Transverse colon (tissue), 4 donors: ENCODE measurements around the gene SLC45A1. TPM values are rescaled to one million over a fixed set of nuclear protein-coding genes. Genes with fewer than 3 reads are reported as not detected.
A peak's percentile ranks its signal among the peaks of the same experiment; 100 is the strongest.

Source experiments
- DNase-seq: peaks from one replicate; pipeline ENCODE4 v3.0.0-alpha.2; 2019
- H3K27ac ChIP-seq, 4 donors: fragments of 200-600 bp; sonication (generic); 2 replicates each; pipeline ENCODE4 v1.5.1; 2016 to 2018; ENCODE audit warnings: inconsistent platforms in 4 of 4
- H3K27me3 ChIP-seq: fragments of 200-600 bp; sonication (generic); 2 replicates; pipeline ENCODE4 v1.5.1; 2017; ENCODE audit warnings: inconsistent platforms
- H3K36me3 ChIP-seq, 4 donors: fragments of 200-600 bp; sonication (generic); 2 replicates each; pipeline ENCODE4 v1.5.1; 2017 to 2019; ENCODE audit warnings: inconsistent platforms in 4 of 4
- H3K4me1 ChIP-seq, 4 donors: fragments of 200-600 bp; sonication (generic); 2 replicates each; pipeline ENCODE4 v1.5.1; 2017 to 2020; ENCODE audit warnings: inconsistent platforms in 4 of 4
- H3K4me3 ChIP-seq, 4 donors: fragments of 200-600 bp; sonication (generic); 1 replicate in 1 of 4; 2 replicates in 3 of 4; pipeline versions ENCODE4 v1.5.1 to v1.6.1; 2017 to 2019; ENCODE audit warnings: inconsistent platforms in 4 of 4
- H3K9me3 ChIP-seq, 2 donors: fragments of 200-600 bp; sonication (generic); 2 replicates each; pipeline ENCODE4 v1.5.1; 2017 to 2019; ENCODE audit warnings: inconsistent platforms in 2 of 2
- CTCF ChIP-seq, 5 experiments: fragments of 200-600 bp in 3 of 5; fragments of 450-650 bp in 2 of 5; sonication (generic) in 3 of 5; IDR thresholded peaks; 1 replicate in 2 of 5; 2 replicates in 3 of 5; pipeline ENCODE4 v1.5.1; 2016 to 2017; ENCODE audit warnings: antibody characterized with exemption in 5 of 5, inconsistent platforms in 3 of 5, mild to moderate bottlenecking in 2 of 5, moderate library complexity in 1 of 5
- EP300 ChIP-seq: sonication (generic); formaldehyde crosslinking; IDR thresholded peaks from one replicate; pipeline ENCODE4 v1.6.1; 2017; ENCODE audit warnings: antibody characterized with exemption, low read depth
- POLR2A ChIP-seq: fragments of 450-650 bp; IDR thresholded peaks from one replicate; pipeline ENCODE4 v1.6.1; 2016; ENCODE audit warnings: antibody characterized with exemption, mild to moderate bottlenecking, moderate library complexity
- POLR2AphosphoS5 ChIP-seq, 3 donors: sonication (generic); formaldehyde crosslinking; IDR thresholded peaks; one replicate each; pipeline ENCODE4 v1.6.1; 2016; ENCODE audit warnings: antibody characterized with exemption in 3 of 3
- WGBS, 2 donors: methylation state at CpG; one replicate each; pipeline ENCODE4 v1.1.5; 2018; ENCODE audit warnings: low coverage in 1 of 2; 5-methylcytosine and 5-hydroxymethylcytosine counted together
- in situ Hi-C, 4 donors: fragments of 200-750 bp; cut with MboI; loops; one replicate each; pipeline versions ENCODE4 v1.15.0 to v1.15.1; 2017; ENCODE audit warnings: low sequenced_read_pairs in 3 of 4, low pct_ligation_motif_present in 1 of 4, low pct_unique_long_range_greater_than_20kb in 1 of 4
- intact Hi-C: fragments of 100-400 bp; cut with DNase I; formaldehyde crosslinking; loops from one replicate; pipeline ENCODE4 v1.15.1; 2023; ENCODE audit warnings: low total_unique reads
- total RNA-seq, 4 donors: library from RNA; depleted of rRNA; stranded (reverse); fragments of >200 nt; gene quantifications; one replicate each; pipeline ENCODE4 v1.1.0, GENCODE V29; 2016

Gene SLC45A1
- total RNA-seq, 4 donors from 2014 or later, result 2.3 to 7.1 (median 4.1) TPM

GRCh38 chr1:8382051-8382505 is 64.2 kb downstream of the SLC45A1 start:
- 93 to 96% methylated on average over 4 to 9 of the region's 9 CpGs for WGBS, 2 donors
- DNase-seq, result no peak
- no peaks in the 10 kb centered on the region for H3K27me3 ChIP-seq
- H3K9me3 ChIP-seq, result no peaks in the 10 kb centered on the region
- peak overlapping the region; percentile 1 to 89 (median 32) for H3K27ac ChIP-seq
- intact Hi-C loops (no loop called here), in situ Hi-C loops (no loop called here)
- TF ChIP-seq POLR2A, result no peak
- no peak for TF ChIP-seq POLR2AphosphoS5 (IDR thresholded peaks at IDR 0.05)
- TF ChIP-seq EP300, result no peak
- no peak for TF ChIP-seq CTCF (IDR thresholded peaks at IDR 0.05)
- H3K4me1 ChIP-seq, result peaks cover 25 to 85% (median 41%) of the 10 kb centered on the region in 4 donors
- H3K4me3 ChIP-seq, result no peak overlapping the region
- H3K36me3 ChIP-seq, result peaks cover 0 to 6% (median 0%) of the 10 kb centered on the region in 4 donors

- 73 to 81% methylated on average over 12 to 15 of the region's 15 CpGs for WGBS, 2 donors
- Histone ChIP-seq H3K36me3 (peaks cover 0 to 6% (median 0%) of the 10 kb centered on the region in 4 donors), H3K27ac (peak overlapping the region; percentile 14 to 89 (median 32)), H3K27me3 (no peaks in the 10 kb centered on the region), H3K4me1 (peaks cover 25 to 86% (median 46%) of the 10 kb centered on the region in 4 donors), H3K9me3 (no peaks in the 10 kb centered on the region), H3K4me3 (no peak overlapping the region)
- DNase-seq, result no peak
- in situ Hi-C loops, result no loop called here
- intact Hi-C loops, result no loop called here
- TF ChIP-seq CTCF (IDR thresholded peaks at IDR 0.05), result no peak
- no peak for TF ChIP-seq POLR2AphosphoS5 (IDR thresholded peaks at IDR 0.05)
- no peak for TF ChIP-seq EP300
- TF ChIP-seq POLR2A, result no peak
Observed at GRCh38 chr1:8382608-8383505, 64.9 kb downstream of the SLC45A1 start.

- 86 to 100% methylated on average over 2 to 6 of the region's 6 CpGs for WGBS, 2 donors
- H3K4me1 ChIP-seq, result peaks cover 16 to 77% (median 36%) of the 10 kb centered on the region in 4 donors
- intact Hi-C loops, result no loop called here
- no peaks in the 10 kb centered on the region for H3K27me3 ChIP-seq
- no peak for DNase-seq
- H3K36me3 ChIP-seq, result peaks cover 0 to 6% (median 0%) of the 10 kb centered on the region in 4 donors
- H3K27ac ChIP-seq, result peak overlapping the region in 1 of 4 donors; percentile 33
- no peak overlapping the region for H3K4me3 ChIP-seq
- H3K9me3 ChIP-seq, result no peaks in the 10 kb centered on the region
- in situ Hi-C loops, result no loop called here
- TF ChIP-seq EP300 (no peak), CTCF (IDR thresholded peaks at IDR 0.05) (no peak), POLR2AphosphoS5 (IDR thresholded peaks at IDR 0.05) (no peak), POLR2A (no peak)
Observed at GRCh38 chr1:8384088-8384487, 66.2 kb downstream of the SLC45A1 start.

- peaks cover 11 to 72% (median 31%) of the 10 kb centered on the region in 4 donors for H3K4me1 ChIP-seq
- H3K27ac ChIP-seq, result peak overlapping the region in 1 of 4 donors; percentile 33
- WGBS, 2 donors, result 75% methylated on average over 2 of the region's 2 CpGs; no CpG with 5 or more reads in 1 of the 2 donors
- no peak for DNase-seq
- intact Hi-C loops (no loop called here), in situ Hi-C loops (no loop called here)
- no peak overlapping the region for H3K4me3 ChIP-seq
- H3K9me3 ChIP-seq, result no peaks in the 10 kb centered on the region
- TF ChIP-seq POLR2A (no peak), POLR2AphosphoS5 (IDR thresholded peaks at IDR 0.05) (no peak), EP300 (no peak), CTCF (IDR thresholded peaks at IDR 0.05) (no peak)
- H3K36me3 ChIP-seq, result peaks cover 0 to 6% (median 0%) of the 10 kb centered on the region in 4 donors
- no peaks in the 10 kb centered on the region for H3K27me3 ChIP-seq
Observed at GRCh38 chr1:8384577-8384976, 66.7 kb downstream of the SLC45A1 start.
